Panc1 (cell line): Measurements from ENCODE around the gene FCHSD2. TPM values are rescaled to one million over a fixed set of nuclear protein-coding genes. Genes with fewer than 3 reads are reported as not detected.

Experiments
- ATAC-seq: fragments of 200-7000 bp; cut with Tn5 transposase; 2 replicates; pipeline ENCODE4 v1.9.1; 2020; ENCODE audit warnings: mild to moderate bottlenecking, moderate library complexity
- BruUV-seq: library from RNA; stranded (reverse); fragments of 400-500 nt; replicated peaks from 2 replicates; lab custom pipeline; 2021; lab: Mats Ljungman, UMichigan
- CTCF ChIA-PET: fragments of 300-600 bp; sonication (Branson Sonifier 250); formaldehyde crosslinking; loops from one replicate; lab custom pipeline; 2022; ENCODE audit warnings: antibody characterized with exemption; lab: Charles Lee
- POLR2A ChIA-PET: fragments of 300-600 bp; sonication (Branson Sonifier 250); formaldehyde crosslinking; loops from one replicate; lab custom pipeline; 2022; ENCODE audit warnings: antibody characterized with exemption; lab: Charles Lee
- DNase-seq: peaks from one replicate; pipeline ENCODE4 v3.0.0-alpha.2; 2010; ENCODE audit warnings: low read depth, low spot score
- H3K27ac ChIP-seq: 2 replicates; pipeline ENCODE4 v1.5.1; 2011; ENCODE audit warnings: mild to moderate bottlenecking, low read length, inconsistent platforms
- H3K27me3 ChIP-seq: fragments of 200-500 bp; sonication (Bioruptor generic); 2 replicates; pipeline ENCODE4 v1.6.0; 2014; ENCODE audit warnings: low read length, inconsistent platforms; ENCODE audit not compliant: control insufficient read depth, insufficient read depth
- H3K36me3 ChIP-seq: fragments of 200-500 bp; sonication (Bioruptor generic); 2 replicates; pipeline ENCODE4 v1.5.1; 2014; ENCODE audit warnings: inconsistent platforms, mild to moderate bottlenecking, low read length, moderate library complexity; ENCODE audit not compliant: control insufficient read depth, insufficient read depth
- H3K4me1 ChIP-seq: 2 replicates; pipeline ENCODE4 v1.5.1; 2011; ENCODE audit warnings: inconsistent platforms, mild to moderate bottlenecking, low read length, moderate library complexity; ENCODE audit not compliant: control insufficient read depth, insufficient read depth
- H3K4me3 ChIP-seq, 2 experiments: 2 replicates each; pipeline ENCODE4 v1.5.1; 2011 to 2012; ENCODE audit warnings: low read depth in 2 of 2, low read length in 2 of 2, mild to moderate bottlenecking in 2 of 2, inconsistent platforms in 1 of 2, moderate library complexity in 1 of 2
- H3K9me3 ChIP-seq: fragments of 200-500 bp; sonication (Bioruptor generic); 2 replicates; pipeline ENCODE4 v1.5.1; 2014; ENCODE audit warnings: low read depth, mild to moderate bottlenecking, inconsistent platforms, low read length, moderate library complexity; ENCODE audit not compliant: control insufficient read depth, insufficient read depth
- POLR2AphosphoS5 ChIP-seq: IDR thresholded peaks from 2 replicates; pipeline ENCODE4 v1.6.1; 2012; ENCODE audit warnings: mild to moderate bottlenecking, low read depth, low read length, moderate library complexity
- SIN3A ChIP-seq: IDR thresholded peaks from 2 replicates; pipeline ENCODE4 v1.6.1; 2012; ENCODE audit warnings: low read depth, mild to moderate bottlenecking, low read length, moderate library complexity, borderline replicate concordance; ENCODE audit not compliant: insufficient read depth
- TCF7L2 ChIP-seq: IDR thresholded peaks from 2 replicates; pipeline ENCODE4 v1.6.1; 2011; ENCODE audit warnings: mild to moderate bottlenecking, low read depth, low read length, inconsistent platforms
- in situ Hi-C: cut with HindIII; loops from 2 replicates; pipeline ENCODE4 v1.10.0; 2016; ENCODE audit warnings: low sequenced_read_pairs, low pct_unique_long_range_greater_than_20kb
- intact Hi-C: fragments of 100-400 bp; cut with micrococcal nuclease; formaldehyde crosslinking; loops from one replicate; pipeline ENCODE4 v1.10.0; 2022; ENCODE audit not compliant: unreplicated experiment
- total RNA-seq: library from RNA; stranded (reverse); gene quantifications from one replicate; pipeline ENCODE4 v1.2.1, GENCODE V29; 2021; ENCODE audit not compliant: unreplicated experiment
- TF ChIP-seq, protein P1 (sequence below), 2 experiments: IDR thresholded peaks; 2 replicates each; pipeline ENCODE4 v1.6.1; 2011 to 2012; ENCODE audit warnings: low read depth in 2 of 2, control low read depth in 1 of 2, low read length in 1 of 2, mild to moderate bottlenecking in 1 of 2, moderate library complexity in 1 of 2; ENCODE audit not compliant: insufficient read depth in 1 of 2
- TF ChIP-seq, protein P2 (sequence below): fragments of 450-650 bp; IDR thresholded peaks from 2 replicates; pipeline ENCODE4 v1.5.1; 2017; ENCODE audit warnings: mild to moderate bottlenecking

FCHSD2 gene
- total RNA-seq, 1 experiment from 2014 or later: 31.8 TPM

DNA sequence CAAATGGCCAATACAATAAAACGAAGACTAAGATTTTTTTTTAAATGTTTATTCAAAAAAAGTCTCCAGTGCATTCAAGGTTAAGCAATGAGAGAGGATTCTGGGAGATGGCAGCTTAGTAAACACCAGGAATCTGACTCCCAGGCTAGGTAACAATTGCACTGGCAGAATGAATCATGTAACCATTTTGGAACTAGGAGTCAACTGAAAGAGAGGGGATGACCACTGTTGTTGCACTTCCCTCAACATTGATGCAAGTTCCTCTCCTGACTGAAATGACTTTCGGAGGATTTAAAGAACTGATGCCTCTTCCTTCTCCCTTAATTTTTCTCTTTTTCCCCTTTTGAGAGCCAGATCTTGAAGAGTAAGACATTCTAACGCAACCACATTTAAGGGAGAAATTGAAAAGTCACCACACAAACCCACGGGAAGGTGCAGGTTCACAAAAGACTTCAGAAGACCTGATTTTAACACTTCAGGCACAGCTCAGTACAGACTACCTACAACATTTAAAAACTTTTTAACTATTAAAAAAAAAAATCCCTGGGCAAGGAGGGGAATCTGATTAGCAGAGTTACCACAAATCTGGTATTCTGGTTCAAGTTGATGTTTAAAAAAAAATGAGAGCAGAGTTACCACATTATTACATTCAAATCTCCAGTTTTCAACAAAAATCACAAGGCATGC, 56.8 kb downstream of the FCHSD2 start:
- TF ChIP-seq, protein P1, sequence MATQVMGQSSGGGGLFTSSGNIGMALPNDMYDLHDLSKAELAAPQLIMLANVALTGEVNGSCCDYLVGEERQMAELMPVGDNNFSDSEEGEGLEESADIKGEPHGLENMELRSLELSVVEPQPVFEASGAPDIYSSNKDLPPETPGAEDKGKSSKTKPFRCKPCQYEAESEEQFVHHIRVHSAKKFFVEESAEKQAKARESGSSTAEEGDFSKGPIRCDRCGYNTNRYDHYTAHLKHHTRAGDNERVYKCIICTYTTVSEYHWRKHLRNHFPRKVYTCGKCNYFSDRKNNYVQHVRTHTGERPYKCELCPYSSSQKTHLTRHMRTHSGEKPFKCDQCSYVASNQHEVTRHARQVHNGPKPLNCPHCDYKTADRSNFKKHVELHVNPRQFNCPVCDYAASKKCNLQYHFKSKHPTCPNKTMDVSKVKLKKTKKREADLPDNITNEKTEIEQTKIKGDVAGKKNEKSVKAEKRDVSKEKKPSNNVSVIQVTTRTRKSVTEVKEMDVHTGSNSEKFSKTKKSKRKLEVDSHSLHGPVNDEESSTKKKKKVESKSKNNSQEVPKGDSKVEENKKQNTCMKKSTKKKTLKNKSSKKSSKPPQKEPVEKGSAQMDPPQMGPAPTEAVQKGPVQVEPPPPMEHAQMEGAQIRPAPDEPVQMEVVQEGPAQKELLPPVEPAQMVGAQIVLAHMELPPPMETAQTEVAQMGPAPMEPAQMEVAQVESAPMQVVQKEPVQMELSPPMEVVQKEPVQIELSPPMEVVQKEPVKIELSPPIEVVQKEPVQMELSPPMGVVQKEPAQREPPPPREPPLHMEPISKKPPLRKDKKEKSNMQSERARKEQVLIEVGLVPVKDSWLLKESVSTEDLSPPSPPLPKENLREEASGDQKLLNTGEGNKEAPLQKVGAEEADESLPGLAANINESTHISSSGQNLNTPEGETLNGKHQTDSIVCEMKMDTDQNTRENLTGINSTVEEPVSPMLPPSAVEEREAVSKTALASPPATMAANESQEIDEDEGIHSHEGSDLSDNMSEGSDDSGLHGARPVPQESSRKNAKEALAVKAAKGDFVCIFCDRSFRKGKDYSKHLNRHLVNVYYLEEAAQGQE (IDR thresholded peaks at IDR 0.05; ENCODE audit: insufficient read depth in 1 of 2, low read depth in 2 of 2, low read length in 1 of 2): no peak
- TF ChIP-seq POLR2AphosphoS5: no peak
- TF ChIP-seq, protein P2, sequence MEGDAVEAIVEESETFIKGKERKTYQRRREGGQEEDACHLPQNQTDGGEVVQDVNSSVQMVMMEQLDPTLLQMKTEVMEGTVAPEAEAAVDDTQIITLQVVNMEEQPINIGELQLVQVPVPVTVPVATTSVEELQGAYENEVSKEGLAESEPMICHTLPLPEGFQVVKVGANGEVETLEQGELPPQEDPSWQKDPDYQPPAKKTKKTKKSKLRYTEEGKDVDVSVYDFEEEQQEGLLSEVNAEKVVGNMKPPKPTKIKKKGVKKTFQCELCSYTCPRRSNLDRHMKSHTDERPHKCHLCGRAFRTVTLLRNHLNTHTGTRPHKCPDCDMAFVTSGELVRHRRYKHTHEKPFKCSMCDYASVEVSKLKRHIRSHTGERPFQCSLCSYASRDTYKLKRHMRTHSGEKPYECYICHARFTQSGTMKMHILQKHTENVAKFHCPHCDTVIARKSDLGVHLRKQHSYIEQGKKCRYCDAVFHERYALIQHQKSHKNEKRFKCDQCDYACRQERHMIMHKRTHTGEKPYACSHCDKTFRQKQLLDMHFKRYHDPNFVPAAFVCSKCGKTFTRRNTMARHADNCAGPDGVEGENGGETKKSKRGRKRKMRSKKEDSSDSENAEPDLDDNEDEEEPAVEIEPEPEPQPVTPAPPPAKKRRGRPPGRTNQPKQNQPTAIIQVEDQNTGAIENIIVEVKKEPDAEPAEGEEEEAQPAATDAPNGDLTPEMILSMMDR: no peak
- TF ChIP-seq SIN3A: no peak
- no peak for TF ChIP-seq TCF7L2
- ATAC-seq (no peak), DNase-seq (no peak)
- no TSS peak for BruUV-seq
- POLR2A ChIA-PET: no interaction called here
- Histone ChIP-seq H3K9me3 (no peaks in the 10 kb centered on the region), H3K27ac (no peak overlapping the region), H3K36me3 (no peaks in the 10 kb centered on the region), H3K4me3 (no peak overlapping the region), H3K4me1 (no peaks in the 10 kb centered on the region), H3K27me3 (no peaks in the 10 kb centered on the region)
- intact Hi-C loops: no loop called here
- in situ Hi-C loops: no loop called here
- CTCF ChIA-PET: no interaction called here

DNA sequence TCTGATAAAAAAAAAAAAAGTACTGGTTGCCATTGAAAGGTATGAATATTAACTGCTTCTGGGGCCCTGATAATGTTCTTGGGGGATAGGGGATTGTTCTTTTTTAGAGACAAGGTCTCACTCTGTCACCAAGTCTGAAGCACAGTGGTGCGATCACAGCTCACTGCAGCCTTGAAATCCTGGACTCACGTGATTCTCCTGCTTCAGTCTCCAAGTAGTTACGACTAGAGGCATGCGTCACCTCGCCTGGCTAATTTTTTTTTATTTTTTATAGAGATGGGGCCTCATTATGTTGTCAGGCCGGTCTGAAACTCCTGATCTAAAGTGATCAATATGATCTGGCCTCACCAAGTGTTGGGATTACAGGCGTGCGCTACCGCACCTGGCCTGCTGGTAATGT, 63.5 kb downstream of the FCHSD2 start:
- POLR2A ChIA-PET: no interaction called here
- intact Hi-C loops: no loop called here
- no TSS peak for BruUV-seq
- H3K9me3 ChIP-seq: peaks cover 4% of the 10 kb centered on the region; the same call in 1 of the 2 replicates
- no peak overlapping the region for H3K4me3 ChIP-seq
- DNase-seq: no peak
- H3K27ac ChIP-seq: no peak overlapping the region
- CTCF ChIA-PET: no interaction called here
- H3K27me3 ChIP-seq: no peaks in the 10 kb centered on the region
- TF ChIP-seq, protein P2: no peak
- TF ChIP-seq, protein P1 (IDR thresholded peaks at IDR 0.05; ENCODE audit: insufficient read depth in 1 of 2, low read depth in 2 of 2, low read length in 1 of 2): no peak
- no peak for TF ChIP-seq POLR2AphosphoS5
- no peak for TF ChIP-seq SIN3A
- TF ChIP-seq TCF7L2: no peak
- peaks cover under 1% of the 10 kb centered on the region; the same call in 1 of the 2 replicates for H3K4me1 ChIP-seq
- no peak for ATAC-seq
- no peaks in the 10 kb centered on the region for H3K36me3 ChIP-seq
- in situ Hi-C loops: no loop called here
